ENCODE measurements around the gene PCBP4.

The PCBP4 gene

GRCh38 chr3:51948016-51948580 lies 19.2 kb downstream of the PCBP4 start:
- TF ChIP-seq, protein P1, sequence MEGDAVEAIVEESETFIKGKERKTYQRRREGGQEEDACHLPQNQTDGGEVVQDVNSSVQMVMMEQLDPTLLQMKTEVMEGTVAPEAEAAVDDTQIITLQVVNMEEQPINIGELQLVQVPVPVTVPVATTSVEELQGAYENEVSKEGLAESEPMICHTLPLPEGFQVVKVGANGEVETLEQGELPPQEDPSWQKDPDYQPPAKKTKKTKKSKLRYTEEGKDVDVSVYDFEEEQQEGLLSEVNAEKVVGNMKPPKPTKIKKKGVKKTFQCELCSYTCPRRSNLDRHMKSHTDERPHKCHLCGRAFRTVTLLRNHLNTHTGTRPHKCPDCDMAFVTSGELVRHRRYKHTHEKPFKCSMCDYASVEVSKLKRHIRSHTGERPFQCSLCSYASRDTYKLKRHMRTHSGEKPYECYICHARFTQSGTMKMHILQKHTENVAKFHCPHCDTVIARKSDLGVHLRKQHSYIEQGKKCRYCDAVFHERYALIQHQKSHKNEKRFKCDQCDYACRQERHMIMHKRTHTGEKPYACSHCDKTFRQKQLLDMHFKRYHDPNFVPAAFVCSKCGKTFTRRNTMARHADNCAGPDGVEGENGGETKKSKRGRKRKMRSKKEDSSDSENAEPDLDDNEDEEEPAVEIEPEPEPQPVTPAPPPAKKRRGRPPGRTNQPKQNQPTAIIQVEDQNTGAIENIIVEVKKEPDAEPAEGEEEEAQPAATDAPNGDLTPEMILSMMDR (IDR thresholded peaks at IDR 0.05; ENCODE audit: control insufficient read depth, extremely low read depth, insufficient read depth): no peak
- no peak for DNase-seq (ENCODE audit: low read depth)
- no peak overlapping the region for H3K4me3 ChIP-seq (ENCODE audit: low read depth, low read length)

GRCh38 chr3:51947215-51947900 lies 19.9 kb downstream of the PCBP4 start:
- no peak for DNase-seq (ENCODE audit: low read depth)
- no peak overlapping the region for H3K4me3 ChIP-seq (ENCODE audit: low read depth, low read length)
- TF ChIP-seq, protein P1 (IDR thresholded peaks at IDR 0.05; ENCODE audit: control insufficient read depth, extremely low read depth, insufficient read depth): no peak

DNA sequence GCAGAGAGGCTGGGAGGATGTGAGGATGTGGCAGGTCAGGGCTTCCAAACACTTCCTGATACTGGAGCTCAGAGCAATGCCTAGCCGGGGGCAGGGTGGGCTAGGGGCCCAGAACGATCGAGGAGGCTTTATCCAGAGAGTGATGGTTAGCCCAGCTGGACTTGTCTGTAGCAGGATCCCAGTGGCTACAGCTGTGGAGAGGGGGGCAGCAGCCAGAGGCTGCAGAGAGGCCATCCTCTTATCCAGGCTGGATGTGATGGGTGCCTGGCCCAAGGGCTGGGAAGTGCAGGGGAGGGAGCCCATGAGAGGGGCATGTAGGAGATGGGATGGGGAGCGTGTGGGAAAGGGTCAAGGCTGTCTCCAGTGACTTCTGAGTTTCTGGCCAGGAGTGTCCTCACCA lies 20.5 kb downstream of the PCBP4 start:
- DNase-seq (ENCODE audit: low read depth): no peak
- H3K4me3 ChIP-seq (ENCODE audit: low read depth, low read length): no peak overlapping the region
- TF ChIP-seq, protein P1 (IDR thresholded peaks at IDR 0.05; ENCODE audit: control insufficient read depth, extremely low read depth, insufficient read depth): no peak

DNA sequence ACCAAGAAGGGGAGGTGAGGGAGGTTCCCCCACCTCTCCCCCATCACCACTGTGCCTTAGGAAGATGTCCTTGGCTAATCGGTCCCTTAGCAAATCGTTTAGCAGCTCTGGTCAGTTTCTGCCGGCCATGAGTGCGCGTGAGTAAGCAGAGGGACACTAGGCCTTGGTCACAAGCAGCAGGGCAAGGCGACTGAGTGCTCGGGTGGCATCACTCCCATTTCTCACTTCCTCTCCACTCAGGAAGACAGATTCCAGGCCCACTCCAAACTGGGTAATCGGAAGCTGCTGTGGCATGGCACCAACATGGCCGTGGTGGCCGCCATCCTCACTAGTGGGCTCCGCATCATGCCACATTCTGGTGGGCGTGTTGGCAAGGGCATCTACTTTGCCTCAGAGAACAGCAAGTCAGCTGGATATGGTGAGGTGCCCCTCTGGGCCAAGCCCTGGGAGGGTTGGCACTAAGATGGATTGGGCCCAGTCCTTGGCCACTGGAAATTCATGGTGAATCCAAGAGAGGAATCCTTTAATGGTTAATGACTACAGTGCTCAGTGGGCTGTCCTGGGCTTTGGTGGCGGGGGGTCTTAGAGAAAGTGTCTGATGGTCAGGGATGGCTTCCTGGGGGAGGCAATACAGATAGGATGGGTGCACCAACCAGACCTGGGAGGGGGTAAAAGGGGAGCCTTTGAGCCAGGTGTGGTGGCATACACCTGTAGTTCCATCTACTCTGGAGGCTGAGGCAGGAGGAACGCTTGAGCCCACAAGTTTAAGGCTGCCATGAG lies 21.1 kb downstream of the PCBP4 start:
- no peak overlapping the region for H3K4me3 ChIP-seq (ENCODE audit: low read depth, low read length)
- DNase-seq (ENCODE audit: low read depth): no peak
- TF ChIP-seq, protein P1 (IDR thresholded peaks at IDR 0.05; ENCODE audit: control insufficient read depth, extremely low read depth, insufficient read depth): no peak

GRCh38 chr3:51945031-51945840 lies 22.0 kb downstream of the PCBP4 start:
- TF ChIP-seq, protein P1 (IDR thresholded peaks at IDR 0.05; ENCODE audit: control insufficient read depth, extremely low read depth, insufficient read depth): no peak
- no peak for DNase-seq (ENCODE audit: low read depth)
- no peak overlapping the region for H3K4me3 ChIP-seq (ENCODE audit: low read depth, low read length)

GRCh38 chr3:51944451-51945021 lies 22.7 kb downstream of the PCBP4 start:
- TF ChIP-seq, protein P1 (IDR thresholded peaks at IDR 0.05; ENCODE audit: control insufficient read depth, extremely low read depth, insufficient read depth): no peak
- no peak overlapping the region for H3K4me3 ChIP-seq (ENCODE audit: low read depth, low read length)
- DNase-seq (ENCODE audit: low read depth): no peak
